Measurements from ENCODE around the gene SLC12A4.

- TF ChIP-seq POLR2AphosphoS5 (IDR thresholded peaks at IDR 0.05; ENCODE audit: low read depth) (no peak), CTCF (IDR thresholded peaks at IDR 0.05; ENCODE audit: insufficient read depth, low read length) (no peak), REST (IDR thresholded peaks at IDR 0.05; ENCODE audit: insufficient replicate concordance, low read depth) (no peak), SPI1 (IDR thresholded peaks at IDR 0.05; ENCODE audit: borderline replicate concordance, low read depth) (no peak), GABPA (IDR thresholded peaks at IDR 0.05; ENCODE audit: low read depth) (no peak)
Measured at GRCh38 chr16:67963662-67964321, 4.6 kb downstream of the SLC12A4 start.

Measured in HL-60 (cell line).